H9 (cell line): ENCODE results near the gene NPAS3. TPM values are rescaled to one million over a fixed set of nuclear protein-coding genes. Genes with fewer than 3 reads are reported as not detected.

Experiments
- DNase-seq: peaks from one replicate; pipeline ENCODE4 v3.0.0-alpha.2; 2017
- H2AFZ ChIP-seq: one replicate; pipeline ENCODE4 v1.6.1; 2013; ENCODE audit warnings: mild to moderate bottlenecking, low read length, control low read depth, moderate library complexity
- H2AK5ac ChIP-seq: 2 replicates; pipeline ENCODE4 v1.6.1; 2013; ENCODE audit warnings: low read length, control low read depth, mixed read lengths; ENCODE audit not compliant: insufficient read length
- H2BK120ac ChIP-seq: one replicate; pipeline ENCODE4 v1.6.1; 2013; ENCODE audit warnings: low read depth, mild to moderate bottlenecking, low read length, control low read depth, inconsistent platforms; ENCODE audit not compliant: poor library complexity, severe bottlenecking
- H2BK12ac ChIP-seq: 2 replicates; pipeline ENCODE4 v1.6.1; 2013; ENCODE audit warnings: low read length, control low read depth, mixed read lengths, low read depth; ENCODE audit not compliant: insufficient read length
- H2BK15ac ChIP-seq: 2 replicates; pipeline ENCODE4 v1.6.1; 2013; ENCODE audit warnings: low read depth, low read length, control low read depth
- H2BK20ac ChIP-seq: one replicate; pipeline ENCODE4 v1.6.1; 2013; ENCODE audit warnings: low read depth, mild to moderate bottlenecking, low read length, control low read depth, inconsistent platforms; ENCODE audit not compliant: poor library complexity, severe bottlenecking
- H2BK5ac ChIP-seq: 2 replicates; pipeline ENCODE4 v1.6.1; 2013; ENCODE audit warnings: low read length, control low read depth, mixed read lengths; ENCODE audit not compliant: insufficient read length
- H3K14ac ChIP-seq: 2 replicates; pipeline ENCODE4 v1.6.1; 2013; ENCODE audit warnings: low read length, control low read depth; ENCODE audit not compliant: insufficient read depth
- H3K18ac ChIP-seq: 2 replicates; pipeline ENCODE4 v1.6.1; 2013; ENCODE audit warnings: low read depth, mild to moderate bottlenecking, mixed read lengths, low read length, control low read depth; ENCODE audit not compliant: insufficient read length
- H3K23ac ChIP-seq: 2 replicates; pipeline ENCODE4 v1.6.1; 2013; ENCODE audit warnings: low read length, control low read depth, mixed read lengths, low read depth; ENCODE audit not compliant: insufficient read length
- H3K23me2 ChIP-seq: 2 replicates; pipeline ENCODE4 v1.6.1; 2013; ENCODE audit warnings: low read depth, mild to moderate bottlenecking, mixed read lengths, low read length, control low read depth; ENCODE audit not compliant: insufficient read length, poor library complexity, severe bottlenecking
- H3K27ac ChIP-seq: 2 replicates; pipeline ENCODE4 v1.5.1; 2013; ENCODE audit warnings: low read length, control low read depth, mixed read lengths, low read depth; ENCODE audit not compliant: insufficient read length
- H3K27me3 ChIP-seq: 2 replicates; pipeline ENCODE4 v1.6.1; 2013; ENCODE audit warnings: low read length, control low read depth, inconsistent platforms; ENCODE audit not compliant: insufficient read depth
- H3K4ac ChIP-seq: 2 replicates; pipeline ENCODE4 v1.6.1; 2013; ENCODE audit warnings: low read depth, mild to moderate bottlenecking, control low read depth, inconsistent platforms, low read length, moderate library complexity
- H3K4me1 ChIP-seq: 2 replicates; pipeline ENCODE4 v1.6.1; 2013; ENCODE audit warnings: low read length, control low read depth, inconsistent platforms; ENCODE audit not compliant: insufficient read depth
- H3K4me2 ChIP-seq: 2 replicates; pipeline ENCODE4 v1.6.1; 2013; ENCODE audit warnings: low read length, control low read depth, mixed read lengths; ENCODE audit not compliant: insufficient read length, insufficient read depth
- H3K56ac ChIP-seq: 2 replicates; pipeline ENCODE4 v1.6.1; 2013; ENCODE audit warnings: low read depth, mild to moderate bottlenecking, mixed read lengths, low read length, control low read depth; ENCODE audit not compliant: insufficient read length
- H3K79me1 ChIP-seq: 2 replicates; pipeline ENCODE4 v1.6.1; 2013; ENCODE audit warnings: low read depth, mild to moderate bottlenecking, moderate library complexity, low read length, control low read depth, inconsistent platforms; ENCODE audit not compliant: insufficient read depth, poor library complexity, severe bottlenecking
- H3K79me2 ChIP-seq: 2 replicates; pipeline ENCODE4 v1.6.1; 2013; ENCODE audit warnings: low read length, control low read depth, inconsistent platforms; ENCODE audit not compliant: insufficient read depth
- H3K9ac ChIP-seq: 2 replicates; pipeline ENCODE4 v1.6.1; 2013; ENCODE audit warnings: low read length, control low read depth, mixed read lengths; ENCODE audit not compliant: insufficient read length; ENCODE audit errors: extremely low read depth
- H3K9me3 ChIP-seq: one replicate; pipeline ENCODE4 v1.6.1; 2013; ENCODE audit warnings: low read depth, low read length, inconsistent platforms; ENCODE audit not compliant: control insufficient read depth
- H3T11ph ChIP-seq: one replicate; pipeline ENCODE4 v1.6.1; 2013; ENCODE audit warnings: mild to moderate bottlenecking, low read length, control low read depth, inconsistent platforms
- H4K20me1 ChIP-seq: one replicate; pipeline ENCODE4 v1.6.1; 2013; ENCODE audit not compliant: control insufficient read depth, insufficient read length, insufficient read depth
- H4K5ac ChIP-seq: 2 replicates; pipeline ENCODE4 v1.6.1; 2013; ENCODE audit warnings: low read depth, mild to moderate bottlenecking, mixed read lengths, low read length, control low read depth; ENCODE audit not compliant: insufficient read length
- H4K8ac ChIP-seq: replicated peaks from 2 replicates; pipeline ENCODE4 v1.6.1; 2013; ENCODE audit warnings: low read length, control low read depth, mixed read lengths, low read depth; ENCODE audit not compliant: insufficient read length
- H4K91ac ChIP-seq: 2 replicates; pipeline ENCODE4 v1.6.1; 2013; ENCODE audit warnings: low read depth, mild to moderate bottlenecking, moderate library complexity, mixed read lengths, low read length, control low read depth; ENCODE audit not compliant: insufficient read length
- H3K27ac Mint-ChIP-seq, 3 experiments: 2 replicates in 2 of 3; 3 replicates in 1 of 3; pipeline ENCODE4 v1.8.0; 2020 to 2021; ENCODE audit warnings: mixed read lengths in 3 of 3, mild to moderate bottlenecking in 1 of 3, moderate library complexity in 1 of 3
- H3K27me3 Mint-ChIP-seq: 2 replicates; pipeline ENCODE4 v1.8.0; 2021; ENCODE audit warnings: low read depth, mild to moderate bottlenecking, moderate library complexity, mixed read lengths
- H3K36me3 Mint-ChIP-seq, 3 experiments: 2 replicates in 2 of 3; 3 replicates in 1 of 3; pipeline ENCODE4 v1.8.0; 2020 to 2021; ENCODE audit warnings: low read depth in 3 of 3, mixed read lengths in 3 of 3; ENCODE audit not compliant: insufficient read depth in 1 of 3
- H3K4me1 Mint-ChIP-seq, 2 experiments: 2 replicates each; pipeline ENCODE4 v1.8.0; 2020; ENCODE audit warnings: mixed read lengths in 2 of 2
- H3K4me3 Mint-ChIP-seq, 2 experiments: 2 replicates in 1 of 2; 3 replicates in 1 of 2; pipeline ENCODE4 v1.8.0; 2020 to 2021; ENCODE audit warnings: mild to moderate bottlenecking in 2 of 2, mixed read lengths in 2 of 2, moderate library complexity in 1 of 2
- H3K9me3 Mint-ChIP-seq, 2 experiments: 2 replicates in 1 of 2; 3 replicates in 1 of 2; pipeline ENCODE4 v1.8.0; 2020; ENCODE audit warnings: mild to moderate bottlenecking in 2 of 2, mixed read lengths in 2 of 2, moderate library complexity in 1 of 2
- WGBS: extraction: QIAGEN DNeasy Blood & Tissue Kit; methylation state at CpG from one replicate; pipeline ENCODE4 v1.1.7; 2013; ENCODE audit warnings: missing lambda C conversion rate, low lambda C conversion rate, mixed read lengths; ENCODE audit not compliant: insufficient read length; ENCODE audit errors: extremely low coverage; 5-methylcytosine and 5-hydroxymethylcytosine counted together
- total RNA-seq: library from RNA; stranded (reverse); gene quantifications from 2 replicates; pipeline ENCODE4 v1.2.1, GENCODE V29; 2021
- TF ChIP-seq, protein P1 (sequence below): fragments of 200-600 bp; sonication (generic); conservative IDR thresholded peaks from 3 replicates; pipeline ENCODE4 v1.8.0; 2021; ENCODE audit warnings: antibody characterized with exemption, mild to moderate bottlenecking

The NPAS3 gene
- total RNA-seq, 1 experiment from 2014 or later: 0.17 TPM

DNA sequence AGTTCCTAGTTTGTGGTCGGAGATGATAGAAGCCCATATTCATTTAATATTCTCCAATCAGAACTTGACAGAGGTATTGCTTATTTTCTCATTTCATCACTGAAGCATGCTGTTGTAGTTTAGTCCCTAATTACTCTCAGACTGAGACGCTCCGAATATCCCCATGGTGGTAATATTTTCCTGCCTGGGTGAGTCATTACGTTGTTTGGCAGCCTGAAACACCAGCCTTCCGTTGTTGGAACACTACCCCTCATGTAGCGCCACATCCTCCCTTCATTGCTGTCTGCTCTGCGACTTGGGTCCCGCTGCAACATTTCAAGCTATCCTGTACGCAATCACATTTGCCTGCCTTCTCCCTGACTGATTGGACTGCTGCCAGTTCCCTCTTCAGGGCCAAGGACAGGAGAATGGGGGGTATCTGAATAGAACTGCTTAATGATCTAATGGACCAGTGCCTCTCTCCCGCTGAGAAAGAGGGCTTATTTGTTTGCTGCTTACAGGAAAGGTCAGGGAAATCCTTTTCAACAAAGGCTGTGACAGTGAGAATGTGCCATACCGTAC, 369.1 kb downstream of the NPAS3 start:
- H3K4me3 Mint-ChIP-seq: no peak overlapping the region
- no peak overlapping the region for H3K14ac ChIP-seq
- no peak overlapping the region for H3K9ac ChIP-seq
- H3T11ph ChIP-seq: no peak overlapping the region
- H2BK15ac ChIP-seq: no peak overlapping the region
- H3K23me2 ChIP-seq: no peaks in the 10 kb centered on the region
- H2BK5ac ChIP-seq: no peak overlapping the region
- no CpG with 5 or more reads among the region's 11 CpGs for WGBS
- H4K5ac ChIP-seq: no peak overlapping the region
- no peak overlapping the region for H3K56ac ChIP-seq
- no peaks in the 10 kb centered on the region for H3K27me3 ChIP-seq
- H4K20me1 ChIP-seq: no peaks in the 10 kb centered on the region
- H3K4ac ChIP-seq: no peak overlapping the region
- H3K4me2 ChIP-seq: no peak overlapping the region
- peaks cover 5 to 7% of the 10 kb centered on the region in 2 experiments for H3K4me1 Mint-ChIP-seq
- no peak overlapping the region for H2AK5ac ChIP-seq
- H2BK120ac ChIP-seq: no peak overlapping the region
- H4K91ac ChIP-seq: no peak overlapping the region
- no peaks in the 10 kb centered on the region for H3K79me1 ChIP-seq
- no peak overlapping the region for H3K18ac ChIP-seq
- no peak overlapping the region for H2BK12ac ChIP-seq
- H3K23ac ChIP-seq: no peak overlapping the region
- H2AFZ ChIP-seq: no peak overlapping the region
- DNase-seq: no peak
- H3K27ac ChIP-seq: no peak overlapping the region
- no peaks in the 10 kb centered on the region for H3K79me2 ChIP-seq
- no peaks in the 10 kb centered on the region for H3K27me3 Mint-ChIP-seq
- H3K9me3 ChIP-seq: no peaks in the 10 kb centered on the region
- no peaks in the 10 kb centered on the region for H3K9me3 Mint-ChIP-seq
- H3K4me1 ChIP-seq: no peaks in the 10 kb centered on the region
- no peak overlapping the region for H4K8ac ChIP-seq
- H3K27ac Mint-ChIP-seq: peak overlapping the region in 1 of 3 experiments; percentile 11; a peak in 1 of 7 replicates
- no peak overlapping the region for H2BK20ac ChIP-seq
- TF ChIP-seq, protein P1, sequence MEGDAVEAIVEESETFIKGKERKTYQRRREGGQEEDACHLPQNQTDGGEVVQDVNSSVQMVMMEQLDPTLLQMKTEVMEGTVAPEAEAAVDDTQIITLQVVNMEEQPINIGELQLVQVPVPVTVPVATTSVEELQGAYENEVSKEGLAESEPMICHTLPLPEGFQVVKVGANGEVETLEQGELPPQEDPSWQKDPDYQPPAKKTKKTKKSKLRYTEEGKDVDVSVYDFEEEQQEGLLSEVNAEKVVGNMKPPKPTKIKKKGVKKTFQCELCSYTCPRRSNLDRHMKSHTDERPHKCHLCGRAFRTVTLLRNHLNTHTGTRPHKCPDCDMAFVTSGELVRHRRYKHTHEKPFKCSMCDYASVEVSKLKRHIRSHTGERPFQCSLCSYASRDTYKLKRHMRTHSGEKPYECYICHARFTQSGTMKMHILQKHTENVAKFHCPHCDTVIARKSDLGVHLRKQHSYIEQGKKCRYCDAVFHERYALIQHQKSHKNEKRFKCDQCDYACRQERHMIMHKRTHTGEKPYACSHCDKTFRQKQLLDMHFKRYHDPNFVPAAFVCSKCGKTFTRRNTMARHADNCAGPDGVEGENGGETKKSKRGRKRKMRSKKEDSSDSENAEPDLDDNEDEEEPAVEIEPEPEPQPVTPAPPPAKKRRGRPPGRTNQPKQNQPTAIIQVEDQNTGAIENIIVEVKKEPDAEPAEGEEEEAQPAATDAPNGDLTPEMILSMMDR: no peak
- H3K36me3 Mint-ChIP-seq: no peaks in the 10 kb centered on the region
